Renal cortex interstitium (tissue), 11 donors: ENCODE data around the gene CMSS1. TPM values are rescaled to one million over a fixed set of nuclear protein-coding genes. Genes with fewer than 3 reads are reported as not detected.
"Not testable (repeated sequence)": the region's sequence is repeated elsewhere in the genome, so short reads cannot be mapped to it uniquely, and the experiment has no call there.

Experiments used
- DNase-seq, 11 donors: peaks; one replicate each; pipeline ENCODE4 v3.0.0-alpha.2; 2013; ENCODE audit warnings: low read depth in 9 of 11, low spot score in 4 of 11; ENCODE audit errors: extremely low read depth in 1 of 11
- polyA plus RNA-seq, 3 donors: library from polyadenylated mRNA; unstranded; fragments of 120-200 nt; gene quantifications; one replicate each; pipeline ENCODE4 v1.2.1, GENCODE V29; 2013; ENCODE audit not compliant: insufficient read length in 3 of 3

CMSS1 gene
- polyA plus RNA-seq, 3 donors: 43.2 to 47.4 (median 44.5) TPM

DNA sequence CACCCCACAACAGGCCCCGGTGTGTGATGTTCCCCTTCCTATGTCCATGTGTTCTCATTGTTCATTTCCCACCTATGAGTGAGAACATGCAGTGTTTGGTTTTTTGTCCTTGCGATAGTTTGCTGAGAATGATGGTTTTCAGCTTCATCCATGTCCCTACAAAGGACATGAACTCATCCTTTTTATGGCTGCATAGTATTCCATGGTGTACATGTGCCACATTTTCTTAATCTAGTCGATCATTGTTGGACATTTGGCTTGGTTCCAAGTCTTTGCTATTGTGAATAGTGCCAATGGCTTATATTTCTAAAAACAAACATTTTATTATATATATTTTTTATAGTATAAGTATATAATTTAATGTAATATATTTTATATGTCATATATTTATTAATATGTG, 233.9 kb downstream of the CMSS1 start:
- DNase-seq: not testable (repeated sequence)

DNA sequence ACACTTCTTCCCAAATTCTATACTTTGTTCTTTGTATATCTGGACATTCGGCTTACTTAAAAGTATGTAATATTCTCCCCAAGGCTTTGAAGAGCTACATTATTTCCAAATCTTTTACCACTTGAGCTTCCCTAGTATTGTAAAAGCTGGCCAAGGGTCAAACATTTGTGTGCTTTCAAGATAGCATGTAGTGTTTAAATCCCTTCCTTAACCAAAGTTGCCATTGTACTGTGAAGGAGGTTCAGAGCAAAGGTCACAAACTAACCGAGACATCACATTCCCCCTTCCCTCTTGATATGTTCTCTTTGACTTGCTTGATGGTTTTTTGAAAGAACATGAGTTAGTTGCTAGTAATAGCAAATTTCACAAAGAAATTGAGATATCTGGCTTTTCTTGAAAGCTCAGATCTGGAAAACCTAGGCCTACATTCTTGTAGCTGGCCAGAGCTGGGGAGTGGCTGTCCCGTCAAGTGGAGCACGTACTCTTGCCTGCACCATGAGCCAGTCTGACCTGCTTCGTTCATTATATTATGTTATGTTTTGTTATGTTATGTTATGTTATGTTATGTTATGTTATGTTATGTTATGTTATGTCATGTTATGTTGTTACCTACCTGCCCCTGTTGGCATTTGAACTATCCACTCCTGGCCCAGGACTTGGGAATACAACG, 236.4 kb downstream of the CMSS1 start:
- DNase-seq: no peak

DNA sequence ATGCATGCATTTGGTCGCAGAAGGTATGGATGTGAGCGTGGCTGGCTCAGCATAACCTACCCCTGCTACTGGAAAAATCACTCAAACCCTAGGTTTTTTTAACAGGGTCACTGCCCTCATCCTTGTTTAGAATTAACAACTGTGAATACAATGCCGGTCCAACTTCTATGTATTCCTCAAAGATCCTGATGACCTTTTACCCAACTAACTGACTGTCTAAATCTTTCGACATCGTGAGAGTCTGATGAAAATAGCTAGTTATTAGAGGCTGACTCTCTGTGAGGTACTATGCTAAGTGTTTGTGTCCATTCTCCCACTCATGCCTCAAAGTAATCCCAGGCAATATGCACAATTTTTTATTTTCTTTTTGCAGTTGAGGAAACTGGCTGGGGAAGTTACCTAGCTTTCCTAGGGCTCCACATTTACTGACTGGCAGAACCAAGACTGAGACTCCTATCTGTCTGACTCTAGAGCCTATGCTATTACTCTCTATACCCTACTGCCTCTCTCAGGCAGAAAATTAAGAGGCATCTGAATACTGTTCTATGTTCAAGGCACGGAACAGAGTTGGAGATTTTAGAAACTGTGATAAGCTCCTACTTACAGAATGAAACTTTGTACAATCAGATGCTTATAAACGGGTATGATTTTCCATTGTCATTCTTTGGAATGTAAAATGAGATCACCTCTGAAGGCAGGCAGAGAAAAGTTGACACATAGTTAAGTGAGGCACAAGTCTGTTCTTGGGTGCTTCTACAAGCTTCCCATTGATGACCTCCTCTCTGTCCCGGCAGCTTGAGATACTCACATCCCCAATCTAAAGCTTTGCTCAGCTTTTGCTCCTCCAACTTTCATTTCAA, 240.3 kb downstream of the CMSS1 start:
- DNase-seq: no peak

DNA sequence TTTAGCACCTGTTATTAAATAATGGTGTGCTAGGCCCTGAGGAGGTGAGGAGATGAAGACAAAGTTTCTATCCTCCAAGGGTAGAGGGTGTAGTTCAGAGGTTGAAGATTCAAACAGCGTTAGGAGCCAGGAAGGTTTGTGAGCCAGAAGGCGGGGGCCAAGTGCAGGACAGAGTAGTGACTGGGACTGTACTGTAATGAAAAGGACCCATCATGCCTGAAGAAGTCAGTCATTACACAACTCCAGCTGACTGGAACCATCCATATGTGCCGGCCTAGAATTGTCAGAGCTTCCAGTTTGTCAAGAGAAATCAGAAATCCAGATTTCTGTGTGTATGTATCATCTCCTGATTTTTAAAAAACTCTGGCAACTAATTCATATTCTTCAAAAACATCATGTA, 241.8 kb downstream of the CMSS1 start:
- DNase-seq: no peak

GRCh38 chr3:100060685-100061484, 243.2 kb downstream of the CMSS1 start:
- DNase-seq: no peak

- DNase-seq: no peak
These were observed 245.0 kb downstream of the CMSS1 start for GRCh38 chr3:100062665-100063064.

GRCh38 chr3:100063929-100064461, 246.3 kb downstream of the CMSS1 start:
- DNase-seq: no peak

- no peak for DNase-seq
These were observed 249.9 kb downstream of the CMSS1 start for GRCh38 chr3:100067589-100067988.

GRCh38 chr3:100068826-100069225, 251.2 kb downstream of the CMSS1 start:
- DNase-seq: peak; percentile 36 to 81 (median 54)

DNA sequence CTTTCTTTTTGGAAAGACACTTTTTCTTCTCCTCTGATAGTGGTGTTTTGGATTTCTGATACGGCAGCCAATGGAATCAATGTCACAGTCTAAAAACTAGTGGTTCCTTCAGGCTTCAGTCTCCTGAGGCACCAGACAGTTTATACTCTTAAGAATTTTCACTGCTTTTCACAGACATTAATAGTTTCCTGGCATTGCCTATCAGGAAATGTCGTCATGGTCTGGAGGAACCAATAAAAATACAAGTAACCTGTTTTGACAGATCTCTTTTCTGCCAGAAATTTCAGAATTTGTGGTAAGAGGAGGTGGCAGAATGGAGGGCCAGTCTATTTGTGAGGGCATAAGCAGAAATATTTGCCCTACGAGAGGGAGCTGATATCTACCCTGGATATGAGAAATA, 251.8 kb downstream of the CMSS1 start:
- no peak for DNase-seq

- DNase-seq: no peak
These were observed 254.8 kb downstream of the CMSS1 start for GRCh38 chr3:100072326-100073048.

- no peak for DNase-seq
These were observed 255.5 kb downstream of the CMSS1 start for GRCh38 chr3:100073049-100073713.

DNA sequence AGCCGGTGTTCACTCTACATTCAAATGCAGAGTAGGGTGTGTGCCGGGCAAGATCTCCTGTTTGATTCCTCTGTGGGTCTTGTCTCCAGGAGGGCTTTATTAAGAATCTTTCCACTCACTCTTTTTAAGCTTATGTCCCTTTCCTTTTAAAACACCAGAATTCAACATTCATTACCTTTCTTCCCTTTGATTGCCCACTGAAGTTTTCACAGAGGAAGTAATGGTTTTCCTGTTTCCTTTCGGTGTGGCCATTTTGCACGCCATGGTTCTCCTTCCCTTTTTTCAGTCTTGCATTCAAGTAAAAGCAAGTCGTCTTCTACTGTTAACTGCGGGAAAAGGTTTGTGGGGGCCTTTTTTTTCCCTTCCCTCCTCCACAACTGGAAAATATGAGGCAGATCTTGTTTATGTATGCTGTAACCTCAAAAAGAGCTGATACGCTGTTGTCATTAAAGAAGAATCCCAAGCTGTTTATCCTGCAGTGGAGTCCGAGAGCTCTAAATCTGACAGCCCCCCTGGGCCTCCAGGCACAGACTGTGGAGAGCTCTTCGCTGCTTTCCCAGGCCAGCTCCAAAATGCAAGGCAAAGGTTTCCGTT, 256.1 kb downstream of the CMSS1 start:
- peak in 2 of 11 donors; percentile 26 to 28 for DNase-seq

- DNase-seq: no peak
These were observed 257.5 kb downstream of the CMSS1 start for GRCh38 chr3:100075196-100075595.

- no peak for DNase-seq
These were observed 258.4 kb downstream of the CMSS1 start for GRCh38 chr3:100075851-100076730.

DNA sequence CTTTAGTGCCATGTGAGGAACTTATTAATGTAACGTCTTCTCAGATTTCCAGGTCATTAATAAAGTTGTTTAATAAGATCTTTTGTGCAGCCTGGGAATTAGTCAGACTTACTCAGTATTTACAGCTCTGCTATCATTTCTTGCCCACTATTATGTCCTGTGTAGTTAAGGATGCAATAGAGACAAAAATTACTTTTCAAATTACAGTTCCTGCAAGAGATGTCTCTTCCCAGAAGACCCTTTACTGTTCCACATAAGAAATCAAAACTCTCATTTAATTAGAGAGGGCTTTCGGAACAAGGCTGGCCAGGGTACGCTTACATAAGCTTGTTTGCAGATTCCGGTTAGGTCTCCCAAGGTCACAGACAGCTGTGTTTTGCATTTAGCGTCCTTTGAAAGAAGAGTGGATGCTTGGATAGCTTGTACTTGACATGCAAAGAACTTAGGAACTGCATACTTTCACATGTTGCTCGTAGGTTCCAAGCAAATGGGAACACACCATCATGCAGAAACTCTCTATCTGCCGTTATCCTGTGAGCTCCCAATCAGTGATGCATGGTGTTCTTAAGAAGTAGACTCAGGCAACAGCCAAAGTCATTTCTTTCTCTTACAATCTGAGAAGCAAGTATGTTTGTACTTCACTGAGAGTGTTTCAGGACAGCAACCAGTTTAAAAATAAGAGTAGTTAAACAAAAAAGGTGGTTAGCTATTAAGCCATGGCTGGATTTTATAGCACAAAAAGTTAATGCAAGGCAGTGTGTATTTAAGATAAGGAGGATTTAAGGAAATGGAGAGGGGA, 259.3 kb downstream of the CMSS1 start:
- DNase-seq: no peak
